Vagina (tissue), 2 donors: ENCODE data around the gene PINK1. TPM values are rescaled to one million over a fixed set of nuclear protein-coding genes. Genes with fewer than 3 reads are reported as not detected.

ENCODE experiments used
- DNase-seq, 2 donors: peaks; one replicate each; pipeline ENCODE4 v3.0.0-alpha.2; 2017; ENCODE audit errors: extremely low spot score in 2 of 2
- H3K27ac ChIP-seq: fragments of 200-600 bp; sonication (generic); one replicate; pipeline ENCODE4 v1.5.1; 2019
- H3K27me3 ChIP-seq: fragments of 200-600 bp; sonication (generic); one replicate; pipeline ENCODE4 v1.5.1; 2019
- H3K36me3 ChIP-seq, 2 donors: fragments of 200-600 bp; sonication (generic); one replicate each; pipeline ENCODE4 v1.5.1; 2017 to 2019
- H3K4me1 ChIP-seq: fragments of 200-600 bp; sonication (generic); one replicate; pipeline ENCODE4 v1.5.1; 2019
- H3K4me3 ChIP-seq, 2 donors: fragments of 200-600 bp; sonication (generic); 1 replicate in 1 of 2; 2 replicates in 1 of 2; pipeline ENCODE4 v1.5.1; 2016 to 2019
- H3K9me3 ChIP-seq: fragments of 200-600 bp; sonication (generic); one replicate; pipeline ENCODE4 v1.5.1; 2019
- CTCF ChIP-seq, 3 experiments: fragments of 450-650 bp in 2 of 3; fragments of 200-600 bp in 1 of 3; sonication (generic) in 1 of 3; IDR thresholded peaks; one replicate each; pipeline ENCODE4 v1.5.1; 2017 to 2019; ENCODE audit warnings: antibody characterized with exemption in 3 of 3, mild to moderate bottlenecking in 2 of 3, moderate library complexity in 2 of 3
- POLR2A ChIP-seq, 2 donors: fragments of 450-650 bp; IDR thresholded peaks; one replicate each; pipeline ENCODE4 v1.6.1; 2017; ENCODE audit warnings: antibody characterized with exemption in 2 of 2, mild to moderate bottlenecking in 2 of 2, moderate library complexity in 2 of 2
- POLR2AphosphoS5 ChIP-seq, 2 donors: sonication (generic); formaldehyde crosslinking; IDR thresholded peaks; one replicate each; pipeline ENCODE4 v1.9.0; 2017; ENCODE audit warnings: antibody characterized with exemption in 2 of 2, mild to moderate bottlenecking in 2 of 2, low read depth in 1 of 2; ENCODE audit not compliant: insufficient read depth in 1 of 2
- intact Hi-C: fragments of 100-400 bp; cut with DNase I; formaldehyde crosslinking; loops from one replicate; pipeline ENCODE4 v1.15.1; 2023
- total RNA-seq: library from RNA; depleted of rRNA; stranded (reverse); fragments of >200 nt; gene quantifications from one replicate; pipeline ENCODE4 v1.2.3, GENCODE V29; 2016

The PINK1 gene
- total RNA-seq, 1 donor from 2014 or later = 113 TPM

- no peak overlapping the region for H3K27ac ChIP-seq
- intact Hi-C loops = no loop called here
- no peaks in the 10 kb centered on the region for H3K9me3 ChIP-seq
- TF ChIP-seq POLR2AphosphoS5 (IDR thresholded peaks at IDR 0.05; ENCODE audit: insufficient read depth in 1 of 2, low read depth in 1 of 2) = no peak
- TF ChIP-seq POLR2A (IDR thresholded peaks at IDR 0.05) = no peak
- no peak for TF ChIP-seq CTCF (IDR thresholded peaks at IDR 0.05)
- H3K4me3 ChIP-seq = no peak overlapping the region
- H3K4me1 ChIP-seq = peaks cover 27% of the 10 kb centered on the region
- no peaks in the 10 kb centered on the region for H3K27me3 ChIP-seq
- H3K36me3 ChIP-seq = no peaks in the 10 kb centered on the region
- no peak for DNase-seq
These were observed 66.3 kb downstream of the PINK1 start for GRCh38 chr1:20699558-20699957.

GRCh38 chr1:20700636-20701215, 67.5 kb downstream of the PINK1 start:
- no peak for DNase-seq
- TF ChIP-seq CTCF (IDR thresholded peaks at IDR 0.05) = no peak
- TF ChIP-seq POLR2AphosphoS5 (IDR thresholded peaks at IDR 0.05; ENCODE audit: insufficient read depth in 1 of 2, low read depth in 1 of 2) = no peak
- TF ChIP-seq POLR2A (IDR thresholded peaks at IDR 0.05) = no peak
- Histone ChIP-seq H3K27me3 (no peaks in the 10 kb centered on the region), H3K36me3 (no peaks in the 10 kb centered on the region), H3K4me3 (no peak overlapping the region), H3K27ac (no peak overlapping the region), H3K9me3 (no peaks in the 10 kb centered on the region), H3K4me1 (peaks cover 27% of the 10 kb centered on the region)
- intact Hi-C loops = no loop called here

Other genes starting within 250 kb of the PINK1 start
- 18.9 TPM for gene CAMK2N1, start 147.2 kb upstream of the PINK1 start, total RNA-seq
- gene MUL1, start 125.3 kb upstream of the PINK1 start, total RNA-seq = 19.9 TPM
- gene FAM43B, start 80.9 kb upstream of the PINK1 start, total RNA-seq = not detected
- gene CDA, start 44.4 kb upstream of the PINK1 start, total RNA-seq = 16.0 TPM
- 84.5 TPM for gene DDOST, start 27.9 kb downstream of the PINK1 start, total RNA-seq
- gene KIF17, start 84.5 kb downstream of the PINK1 start, total RNA-seq = 2.5 TPM
- gene SH2D5, start 99.2 kb downstream of the PINK1 start, total RNA-seq = not detected
- 267 TPM for gene HP1BP3, start 153.8 kb downstream of the PINK1 start, total RNA-seq